Activated CD4-positive, alpha-beta T cell treated with anti-CD3 and anti-CD28 coated beads for 1 hour (primary cell): ENCODE measurements around the gene CDH11.

ENCODE experiments used
- DNase-seq: peaks from one replicate; pipeline ENCODE4 v3.0.0-alpha.2; 2020

Gene CDH11

DNA sequence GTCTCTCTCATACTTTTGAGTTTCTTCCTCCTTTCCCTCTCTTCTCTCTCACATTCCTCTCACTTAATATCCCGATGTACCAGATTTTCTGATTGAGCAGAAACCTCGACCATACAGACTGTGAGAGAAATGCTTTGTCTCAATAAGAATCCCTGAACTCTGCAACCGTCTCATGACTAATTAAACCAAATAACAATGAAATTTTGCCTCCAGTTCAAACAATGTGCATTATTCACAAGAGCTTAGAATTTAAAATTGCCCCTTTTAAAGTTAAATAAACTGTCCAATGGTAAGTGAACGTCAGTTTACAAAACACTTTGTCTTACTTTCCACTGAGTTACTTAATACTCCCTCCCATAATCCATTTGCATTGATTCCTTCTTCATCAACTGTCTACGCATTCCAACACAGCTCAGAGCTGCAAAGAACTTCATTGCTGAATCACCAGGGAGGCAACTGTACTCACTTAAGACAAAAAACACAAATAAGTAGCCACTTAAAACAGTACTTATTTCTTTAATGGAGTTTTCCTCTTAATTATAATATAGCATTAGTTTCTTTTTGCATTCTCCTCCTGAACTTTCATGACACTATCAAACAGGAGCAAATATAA is 4.9 kb downstream of the CDH11 start:
- no peak for DNase-seq

DNA sequence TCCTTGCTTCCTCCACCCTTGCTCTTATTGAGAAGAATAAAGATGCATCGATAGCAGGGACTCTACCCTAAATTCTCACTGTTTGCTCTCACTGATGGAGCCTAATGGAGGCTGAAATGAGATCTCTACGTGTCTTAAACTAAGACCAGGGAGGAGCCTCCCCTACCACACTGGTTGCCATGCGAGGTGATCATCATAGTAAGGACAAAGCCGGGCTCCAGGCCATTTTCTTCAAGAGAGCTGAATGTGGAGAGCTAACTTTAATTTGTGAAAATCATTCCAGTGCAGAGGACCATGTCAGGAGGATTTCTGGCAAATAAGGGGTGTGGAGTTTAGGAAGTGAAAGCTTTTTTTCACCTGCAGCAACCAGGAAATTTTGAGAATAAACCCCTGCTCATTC is 5.6 kb downstream of the CDH11 start:
- DNase-seq = no peak

DNA sequence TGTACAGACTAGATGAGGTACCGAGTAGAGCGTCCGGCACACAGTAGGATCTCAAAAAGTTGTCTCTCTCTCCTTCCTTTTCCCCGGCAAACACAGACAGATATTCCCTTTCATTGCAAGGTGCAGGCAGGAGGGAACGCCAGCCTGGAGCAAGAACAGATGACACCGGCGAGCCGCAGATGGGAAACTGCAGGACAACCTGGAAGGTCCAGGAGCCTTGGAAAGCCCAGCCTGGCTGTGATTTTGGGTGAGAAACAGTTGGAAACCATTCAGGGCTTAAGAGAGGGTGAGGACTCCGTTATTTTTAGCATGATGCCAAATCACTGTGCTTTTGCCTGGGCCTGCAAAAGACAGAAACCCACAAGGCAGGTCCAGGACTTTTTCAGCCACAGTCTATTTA is 7.3 kb downstream of the CDH11 start:
- no peak for DNase-seq

DNA sequence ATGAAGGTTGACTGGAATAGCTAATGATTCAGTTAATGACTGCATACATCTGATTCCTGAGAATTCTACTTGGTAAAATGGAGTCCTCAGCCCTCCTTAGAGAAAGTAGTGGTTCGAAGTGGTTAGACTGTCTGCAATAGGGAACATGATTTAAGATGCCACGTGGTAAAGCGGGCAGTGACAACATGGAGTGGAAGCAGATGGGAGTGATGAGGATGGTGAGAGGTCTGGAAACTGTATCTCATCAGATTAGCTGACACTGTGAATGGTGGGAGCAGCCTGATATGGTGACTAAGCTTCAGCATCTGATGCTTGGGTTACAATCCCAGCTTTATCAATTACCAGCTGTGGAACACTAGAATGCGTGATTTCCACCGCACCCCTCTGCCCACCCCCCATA is 8.4 kb downstream of the CDH11 start:
- no peak for DNase-seq

DNA sequence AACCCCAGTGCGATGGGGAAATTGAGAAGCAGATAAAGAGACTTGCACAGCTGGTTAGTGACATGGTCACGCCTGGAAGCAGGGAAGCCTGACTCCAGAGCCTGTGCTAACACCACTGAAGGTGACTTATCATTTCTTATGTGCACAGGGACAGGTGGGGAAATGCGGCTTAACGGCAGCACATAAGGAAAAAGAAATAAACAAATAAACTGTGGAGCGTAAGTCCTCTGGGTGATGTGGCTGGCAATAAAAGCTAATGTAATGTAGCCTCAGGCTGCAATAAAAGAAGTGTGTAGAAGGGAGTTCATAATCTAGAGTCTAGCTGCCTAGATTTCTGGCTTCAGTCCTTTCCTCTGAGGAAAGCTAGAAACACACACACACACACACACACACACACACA is 10.6 kb downstream of the CDH11 start:
- DNase-seq = no peak

DNA sequence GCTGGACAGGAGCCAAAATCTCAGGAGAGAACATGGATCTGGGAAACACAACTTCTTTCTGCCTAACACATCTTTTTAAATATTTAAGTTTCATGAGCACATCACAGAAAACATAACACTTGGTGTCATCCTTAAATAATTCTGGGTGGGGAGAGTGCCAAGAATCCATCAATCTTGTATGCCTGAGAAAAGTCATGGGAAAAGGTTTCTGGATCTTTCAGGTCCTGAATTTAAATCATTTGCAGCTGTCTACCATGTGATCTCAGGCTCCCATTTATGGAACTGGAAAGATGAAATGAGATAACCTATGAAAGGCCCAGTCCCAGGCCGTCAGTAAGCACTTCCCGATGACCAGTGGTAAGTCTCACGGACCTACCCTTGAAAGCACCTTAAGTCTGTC is 15.1 kb downstream of the CDH11 start:
- no peak for DNase-seq

DNA sequence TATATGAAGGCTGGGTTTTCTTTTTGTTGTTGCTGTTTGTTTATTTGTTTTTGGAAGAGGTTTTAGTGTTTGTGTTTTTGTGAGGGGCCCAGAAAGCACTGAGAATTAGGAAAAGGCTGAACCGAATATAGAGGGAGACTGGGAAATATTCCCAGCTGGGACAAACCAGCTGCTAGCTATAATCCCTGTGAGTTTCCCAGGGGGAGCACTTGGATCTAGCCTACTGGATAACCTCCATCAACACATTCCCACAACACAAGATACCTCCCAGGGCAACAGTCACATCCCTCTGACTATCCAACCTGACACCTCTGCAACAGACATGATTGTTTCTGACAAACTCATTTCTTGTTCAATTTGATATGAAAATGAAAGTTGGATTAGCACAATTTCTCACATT is 16.7 kb downstream of the CDH11 start:
- DNase-seq = no peak

DNA sequence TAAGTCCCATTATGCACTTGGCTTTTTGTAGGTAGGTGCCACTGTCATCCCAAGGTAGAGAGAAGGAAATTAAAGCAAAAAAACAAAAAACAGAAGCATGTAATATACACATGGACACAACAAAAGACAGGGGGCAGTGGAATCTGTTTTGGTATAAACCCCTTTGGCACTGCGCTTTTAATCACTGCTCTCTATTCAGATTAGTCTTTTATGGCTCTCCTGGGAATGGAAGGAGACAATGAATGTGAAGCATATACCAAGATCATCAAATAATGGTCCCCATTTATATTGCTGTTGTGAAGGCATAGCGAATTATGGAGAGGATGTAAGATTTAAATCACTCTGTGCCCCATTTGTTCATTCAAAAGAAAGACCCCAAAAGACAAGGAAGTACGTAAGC is 17.4 kb downstream of the CDH11 start:
- DNase-seq = no peak

DNA sequence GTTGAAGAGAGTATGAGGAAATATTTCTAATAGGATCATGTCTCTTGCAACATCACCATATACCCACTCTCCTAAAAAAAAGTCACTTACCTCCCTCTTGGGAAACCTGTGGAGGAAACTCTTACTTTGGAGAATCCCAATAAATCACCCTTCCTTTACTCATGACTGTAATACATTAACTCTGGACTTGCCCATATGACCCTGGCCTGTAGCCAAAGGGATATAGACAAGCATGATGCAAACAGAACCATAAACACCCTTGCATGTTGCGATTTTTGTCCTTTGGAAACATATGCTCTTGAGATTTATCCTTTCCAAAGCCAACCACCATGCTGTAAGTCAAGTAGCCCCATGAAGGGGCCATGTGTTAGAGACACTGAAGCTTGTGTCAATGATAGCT is 19.5 kb downstream of the CDH11 start:
- DNase-seq = no peak

DNA sequence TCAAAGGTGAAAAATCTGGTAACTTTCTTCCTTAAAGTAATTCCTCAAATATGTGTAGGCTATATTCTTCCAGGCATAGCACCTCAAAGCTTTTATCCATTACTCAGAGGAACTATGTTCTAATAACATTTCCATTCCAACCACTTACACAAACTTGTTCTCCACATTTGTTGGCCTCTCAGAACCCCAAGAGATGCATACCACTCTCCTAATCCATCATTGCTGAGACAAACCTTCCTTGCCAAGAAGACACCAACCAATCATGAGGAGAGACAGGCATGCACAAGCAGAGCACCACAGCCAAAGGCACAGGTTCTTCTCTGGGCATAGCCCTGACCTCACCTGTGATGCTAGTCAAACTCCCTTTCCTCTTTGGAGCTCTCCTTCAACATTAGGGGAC is 20.9 kb downstream of the CDH11 start:
- DNase-seq = no peak

DNA sequence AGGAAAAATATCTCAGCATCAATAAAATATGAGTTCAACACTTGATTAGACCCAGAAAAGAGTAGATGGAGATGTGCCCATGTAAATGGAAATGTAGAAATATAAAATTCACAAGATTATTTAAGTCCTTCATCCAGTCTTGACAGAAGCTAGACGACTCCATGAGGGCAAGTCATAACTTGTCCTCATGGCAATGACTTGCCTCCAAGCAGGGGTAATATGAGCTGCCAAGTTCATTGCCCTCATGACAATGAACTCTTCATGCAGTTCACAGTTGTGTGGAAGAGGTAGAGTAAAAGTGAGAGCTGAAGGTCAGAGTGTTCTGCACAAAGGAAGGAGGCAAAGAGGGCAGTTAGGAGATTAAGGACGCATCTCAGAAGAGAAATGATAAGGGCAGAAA is 22.3 kb downstream of the CDH11 start:
- DNase-seq = no peak

DNA sequence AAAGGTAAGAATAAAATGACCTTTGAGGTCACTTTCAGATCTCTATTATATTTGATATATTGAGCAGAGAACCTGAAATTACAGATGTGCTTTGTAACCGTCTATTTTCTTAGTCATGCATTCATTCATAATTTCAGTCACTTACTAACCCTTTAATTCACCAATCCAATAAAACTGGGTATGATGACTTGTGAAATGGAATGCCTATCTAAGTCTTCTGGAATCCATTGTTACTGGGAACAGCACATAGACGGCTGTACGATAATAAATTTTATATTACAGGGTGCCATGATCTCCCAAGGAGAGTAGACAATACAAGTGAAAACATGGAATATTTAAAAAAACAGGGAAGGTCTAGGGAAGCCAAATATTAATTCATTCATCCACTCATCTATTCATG is 22.9 kb downstream of the CDH11 start:
- DNase-seq = no peak

DNA sequence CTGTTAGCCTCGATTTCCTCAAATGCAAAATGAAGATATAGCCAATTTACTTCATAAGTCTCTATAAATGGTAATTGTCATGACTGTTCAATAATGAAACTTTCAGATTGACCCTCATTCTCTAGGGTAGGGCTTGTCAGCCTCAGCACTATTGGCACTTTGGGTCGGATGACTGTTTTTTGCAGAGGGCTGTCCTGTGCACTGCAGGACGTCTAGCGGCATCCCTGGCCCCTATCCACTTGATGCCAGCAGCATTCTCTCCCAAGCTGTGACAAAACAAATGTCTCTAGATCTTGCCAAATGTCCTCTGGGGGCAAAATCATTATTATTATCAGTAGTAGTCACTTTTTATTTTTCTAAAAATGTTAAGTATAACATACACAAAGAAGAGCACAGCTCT is 24.6 kb downstream of the CDH11 start:
- DNase-seq = no peak

DNA sequence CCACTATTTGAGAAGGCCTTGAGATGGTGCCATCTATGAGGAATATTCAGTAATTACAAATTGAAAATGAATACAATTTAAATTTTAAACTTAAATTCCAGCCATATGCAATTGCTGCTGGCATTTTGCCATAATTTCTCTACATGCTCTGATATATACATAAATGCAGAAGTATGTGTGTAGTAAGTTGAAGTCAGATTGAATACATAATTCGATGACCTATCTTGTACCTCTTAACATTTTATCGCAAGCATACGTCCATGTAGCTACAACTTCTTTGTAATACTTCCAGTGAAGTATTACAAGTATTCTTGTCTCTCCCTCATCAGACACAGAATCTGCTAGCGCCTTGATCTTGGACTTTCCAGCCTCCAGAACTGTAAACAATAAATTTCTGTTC is 26.0 kb downstream of the CDH11 start:
- DNase-seq = no peak

DNA sequence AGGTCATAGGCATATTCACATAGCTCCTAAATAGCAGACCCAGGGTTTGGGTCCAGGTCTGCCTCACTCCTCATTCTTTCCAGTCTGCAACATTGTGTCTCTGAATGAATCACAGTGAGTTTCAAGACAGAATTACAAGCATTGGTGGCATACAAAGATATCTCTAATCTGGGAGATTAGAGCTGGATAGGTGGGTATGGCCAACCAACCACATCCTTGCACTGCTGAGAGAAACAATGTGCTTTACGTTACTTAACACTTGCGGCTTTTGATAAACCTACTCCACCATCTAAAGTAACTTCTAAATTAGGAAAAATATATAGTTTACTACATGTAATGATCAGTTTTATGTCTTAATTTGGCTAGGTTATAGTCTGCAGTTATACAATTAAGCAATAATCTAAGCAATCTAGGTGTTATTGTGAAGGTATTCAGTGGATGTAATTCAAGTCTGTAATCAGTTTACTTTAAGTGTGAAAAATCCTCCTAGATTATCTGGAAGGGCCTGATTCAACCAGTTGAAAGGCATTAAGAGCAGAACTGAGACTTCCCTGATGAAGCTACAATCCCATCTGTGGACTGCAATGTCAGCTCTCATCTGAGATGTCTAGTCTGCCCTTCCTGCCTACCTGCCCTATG is 26.7 kb downstream of the CDH11 start:
- no peak for DNase-seq

DNA sequence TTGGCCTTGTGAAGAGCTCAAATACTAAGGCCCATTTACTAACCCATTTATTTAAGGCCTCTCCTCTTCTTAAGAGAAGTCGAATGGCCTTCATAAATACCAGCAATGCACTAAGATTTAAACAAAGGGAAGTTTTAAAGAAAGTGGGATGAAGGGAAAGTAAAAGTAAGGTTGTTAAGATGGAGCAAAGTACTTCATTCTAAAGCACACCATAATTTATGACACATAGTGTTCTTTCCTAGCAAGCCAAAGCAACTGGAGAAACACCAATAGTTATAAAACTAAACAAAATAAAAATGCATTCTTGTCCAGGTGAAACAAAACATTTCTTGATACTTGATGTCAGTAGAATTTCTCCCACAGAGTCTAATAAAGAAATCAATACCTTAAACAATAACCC is 27.9 kb downstream of the CDH11 start:
- DNase-seq = no peak

DNA sequence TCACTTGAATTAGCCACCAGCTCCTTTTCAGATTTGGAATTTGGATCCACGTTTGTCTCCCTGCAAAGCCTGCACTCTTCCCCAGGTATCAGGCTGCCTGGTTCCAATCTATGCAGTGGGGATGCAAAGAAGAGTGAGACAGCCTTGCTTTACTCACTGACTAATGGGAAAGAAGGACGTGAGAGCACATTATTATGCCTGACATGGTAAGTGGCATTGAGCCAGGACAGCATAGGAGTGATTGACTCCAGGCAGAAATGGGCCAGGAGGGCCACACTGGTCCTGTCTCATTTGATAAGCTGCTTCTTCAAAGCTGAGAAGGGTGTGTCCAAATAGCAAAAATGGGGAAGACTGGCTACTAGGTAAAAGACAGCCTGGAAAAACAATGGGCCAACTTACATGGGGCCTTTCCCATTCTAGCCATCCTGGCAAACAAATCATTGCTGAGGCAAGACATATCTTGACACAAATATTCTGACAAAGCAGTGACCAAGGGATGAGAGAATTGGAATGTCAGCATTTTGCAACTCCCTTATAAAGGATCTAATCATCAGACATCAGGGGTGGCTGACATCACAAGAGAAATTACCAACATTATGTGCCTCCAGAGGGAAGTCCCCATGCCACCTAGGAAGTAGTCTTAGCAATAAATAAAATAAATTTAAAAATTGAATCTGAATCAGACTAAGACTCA is 38.6 kb downstream of the CDH11 start:
- DNase-seq = no peak

DNA sequence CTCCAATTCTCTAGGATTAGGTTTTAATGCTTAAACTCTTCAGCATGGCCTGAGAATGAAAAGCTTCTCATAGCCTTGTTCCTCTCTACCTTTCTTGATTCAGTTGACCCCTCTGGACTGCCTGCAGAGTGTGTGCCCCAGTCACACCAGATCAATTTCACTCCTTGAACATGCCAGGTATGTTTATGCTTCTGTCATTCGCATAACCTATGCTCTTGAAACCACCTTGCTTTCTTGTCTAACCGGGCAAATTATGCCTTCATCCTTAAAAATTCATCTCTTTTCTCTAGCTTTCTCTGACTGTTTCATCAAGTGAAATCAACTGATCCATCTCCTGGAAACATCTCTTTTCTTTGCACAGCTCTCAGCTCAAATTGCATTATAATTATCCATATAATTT is 42.3 kb downstream of the CDH11 start:
- no peak for DNase-seq

DNA sequence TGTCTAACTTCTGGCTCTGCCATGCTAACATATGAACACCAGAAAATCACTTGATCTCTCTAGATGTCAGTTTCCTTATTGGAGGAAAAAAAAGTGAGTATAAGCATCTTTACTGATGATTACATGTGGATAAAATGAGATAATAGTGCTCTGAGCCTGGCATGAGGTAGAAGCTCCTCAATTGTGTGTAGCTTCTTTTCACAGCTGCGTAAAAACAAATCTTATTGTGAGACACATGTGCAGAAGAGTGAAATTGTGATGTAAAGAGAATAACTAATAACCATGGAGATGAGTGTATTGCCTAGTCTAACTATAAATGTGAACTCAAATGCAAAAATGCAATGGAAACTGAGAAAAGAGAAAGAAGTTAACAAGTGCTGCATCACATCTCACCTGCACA is 44.7 kb downstream of the CDH11 start:
- DNase-seq = no peak

DNA sequence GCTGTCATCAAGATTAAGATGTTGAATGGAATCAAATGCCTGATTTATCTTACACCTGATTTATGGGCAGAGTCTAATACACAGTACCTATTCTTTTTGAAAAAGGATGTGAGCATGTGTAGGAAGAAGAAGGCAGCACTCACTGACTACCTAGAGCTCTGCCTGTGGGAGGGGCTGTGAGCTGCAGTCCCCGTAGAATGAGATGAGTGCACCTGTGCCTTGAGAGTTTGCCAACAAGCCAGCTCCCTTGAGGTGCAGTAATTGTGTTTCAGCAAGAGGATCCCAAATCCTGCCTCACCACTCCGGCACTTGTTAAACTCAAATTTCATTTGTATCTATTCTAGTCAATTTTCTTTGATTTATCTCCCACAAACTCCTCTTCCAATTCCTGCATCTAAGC is 46.0 kb downstream of the CDH11 start:
- no peak for DNase-seq

DNA sequence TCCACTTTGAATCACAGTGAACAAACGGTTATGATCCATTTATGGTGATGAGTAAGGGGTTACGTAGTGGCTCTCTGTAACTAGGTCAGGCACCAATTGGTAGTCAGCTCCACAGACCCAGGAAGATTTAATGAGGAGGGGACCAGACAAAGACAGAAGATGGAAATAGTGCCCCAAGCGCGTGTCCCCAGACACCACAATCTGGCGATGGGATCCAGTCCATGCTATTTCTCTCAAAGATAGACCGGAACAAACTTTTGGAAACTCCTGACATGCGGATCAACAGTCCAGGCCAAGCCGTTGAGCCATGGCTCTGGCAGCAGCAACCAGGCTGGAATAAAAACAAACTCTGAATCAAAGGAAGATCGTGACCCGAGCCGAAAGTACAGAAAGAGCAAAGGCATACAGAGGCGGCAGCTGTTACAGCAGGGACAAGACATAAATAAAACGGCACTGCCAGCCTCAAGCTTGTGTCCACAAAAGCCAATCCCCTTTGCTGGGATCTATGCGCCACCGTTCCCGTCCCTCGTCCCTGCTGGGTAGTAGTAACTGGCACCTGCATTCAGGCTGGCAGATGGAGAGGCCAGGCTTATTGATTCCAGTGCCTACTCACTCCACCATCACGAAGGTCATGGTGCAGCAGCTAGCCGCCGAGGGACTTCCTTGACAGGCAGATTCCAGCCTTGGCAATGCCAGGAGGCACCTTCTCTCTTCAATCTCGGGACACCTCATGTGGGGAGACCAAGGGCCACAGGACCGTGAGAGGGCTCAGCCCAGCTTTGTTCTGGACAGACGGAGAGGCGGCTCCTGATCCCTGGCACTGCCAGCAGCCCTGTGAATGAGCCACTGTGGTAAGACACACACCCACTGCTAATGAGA is 50.2 kb downstream of the CDH11 start:
- DNase-seq = no peak

DNA sequence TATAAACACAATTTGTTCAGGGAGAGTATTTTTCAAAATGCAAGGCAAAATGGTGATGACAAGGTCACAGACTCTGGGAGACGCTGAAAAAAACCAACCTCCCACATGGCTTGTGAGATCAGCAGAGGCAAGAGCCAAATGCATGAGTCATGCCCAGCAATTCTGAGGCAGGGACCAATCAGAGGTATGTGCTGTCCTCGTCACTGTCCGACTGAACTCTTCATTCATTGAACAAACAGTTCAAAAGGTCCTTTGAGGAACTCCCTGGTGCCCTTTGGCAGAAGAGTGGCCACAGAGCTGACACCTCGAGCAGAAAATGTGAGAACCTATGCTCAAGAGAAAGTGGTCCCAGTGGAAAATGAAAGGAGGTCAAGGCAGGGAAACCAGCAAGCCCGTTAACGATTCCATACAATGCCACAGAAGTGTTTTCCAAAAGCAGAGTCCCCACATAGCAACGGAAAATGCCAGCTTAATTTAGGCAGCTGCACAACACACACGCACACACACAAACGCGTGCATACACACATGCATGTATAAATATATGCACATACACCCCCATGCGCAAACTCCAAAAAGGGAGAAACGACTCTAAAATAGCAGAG is 50.9 kb downstream of the CDH11 start:
- no peak for DNase-seq

DNA sequence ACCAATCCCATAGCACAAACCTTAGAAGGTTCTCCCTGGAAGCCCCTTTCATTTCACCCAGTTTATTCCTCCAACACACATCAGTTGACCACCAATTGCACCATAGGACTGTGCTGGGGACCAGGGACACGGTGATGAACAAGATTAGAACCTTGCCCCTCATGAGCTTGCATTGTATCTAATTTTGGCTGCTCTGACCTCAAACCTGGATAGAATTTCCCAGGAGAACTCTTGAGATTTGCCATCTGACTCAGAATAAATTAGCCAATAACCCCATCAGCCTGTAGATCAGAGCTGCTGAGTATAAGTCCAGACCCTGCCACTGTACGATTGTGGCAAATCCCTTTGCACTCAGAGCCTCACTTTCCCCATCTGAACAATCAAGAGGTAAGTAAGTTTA is 52.1 kb downstream of the CDH11 start:
- no peak for DNase-seq
